Calu3 (cell line): ENCODE results near the gene HPS1. TPM values are rescaled to one million over a fixed set of nuclear protein-coding genes. Genes with fewer than 3 reads are reported as not detected.

ENCODE experiments used
- Bru-seq: library from RNA; stranded (reverse); fragments of 400-500 nt; gene quantifications from one replicate; lab custom pipeline; 2021; lab: Mats Ljungman, UMichigan
- BruChase-seq, 2 experiments: library from RNA; stranded (reverse); fragments of 400-500 nt; gene quantifications; one replicate each; lab custom pipeline; 2021; lab: Mats Ljungman, UMichigan
- BruUV-seq: library from RNA; stranded (reverse); fragments of 400-500 nt; replicated peaks from 2 replicates; lab custom pipeline; 2021; lab: Mats Ljungman, UMichigan
- CTCF ChIA-PET: fragments of 300-600 bp; sonication (Branson Sonifier 250); formaldehyde crosslinking; loops from one replicate; lab custom pipeline; 2022; ENCODE audit warnings: antibody characterized with exemption; lab: Charles Lee
- DNase-seq: peaks from one replicate; pipeline ENCODE4 v3.0.0; 2022
- H3K27ac Mint-ChIP-seq: one replicate; pipeline ENCODE4 v1.8.0; 2022; ENCODE audit warnings: mixed read lengths; ENCODE audit not compliant: unreplicated experiment
- H3K27me3 Mint-ChIP-seq: one replicate; pipeline ENCODE4 v1.8.0; 2022; ENCODE audit warnings: mixed read lengths; ENCODE audit not compliant: unreplicated experiment
- H3K36me3 Mint-ChIP-seq: one replicate; pipeline ENCODE4 v1.8.0; 2022; ENCODE audit warnings: mild to moderate bottlenecking, moderate library complexity, mixed read lengths; ENCODE audit not compliant: insufficient read depth, unreplicated experiment
- H3K4me1 Mint-ChIP-seq: one replicate; pipeline ENCODE4 v1.8.0; 2022; ENCODE audit warnings: mild to moderate bottlenecking, low read depth, mixed read lengths; ENCODE audit not compliant: unreplicated experiment
- H3K4me3 Mint-ChIP-seq: one replicate; pipeline ENCODE4 v1.8.0; 2022; ENCODE audit warnings: mild to moderate bottlenecking, low read depth, moderate library complexity, mixed read lengths; ENCODE audit not compliant: unreplicated experiment
- H3K9me3 Mint-ChIP-seq: one replicate; pipeline ENCODE4 v1.8.0; 2022; ENCODE audit warnings: low read depth, mixed read lengths; ENCODE audit not compliant: unreplicated experiment
- intact Hi-C: fragments of 100-400 bp; cut with micrococcal nuclease; formaldehyde crosslinking; loops from one replicate; pipeline ENCODE4 v1.10.0; 2022; ENCODE audit not compliant: unreplicated experiment
- long read RNA-seq: library from polyadenylated mRNA; stranded (forward); transcript quantifications from one replicate; pipeline ENCODE4 v2.0.0, GENCODE V29; 2022
- total RNA-seq: library from RNA; stranded (reverse); gene quantifications from 2 replicates; pipeline ENCODE4 v1.2.3, GENCODE V29; 2022
- TF ChIP-seq, protein P1 (sequence below): fragments of 200-600 bp; IDR thresholded peaks from one replicate; pipeline ENCODE4 v1.8.0; 2022; ENCODE audit warnings: antibody characterized with exemption; ENCODE audit not compliant: unreplicated experiment

HPS1 gene
- total RNA-seq (28.1 and 34.2 TPM in 2 replicates), Bru-seq, nascent RNA (percentile 60 among the genes with signal in this experiment), BruChase-seq, experiment 1, labeled RNA remaining after a 6-hour chase (percentile 50 among the genes with signal in this experiment), BruChase-seq, experiment 2, labeled RNA remaining after a 2-hour chase (percentile 49 among the genes with signal in this experiment)
- long read RNA-seq, transcript HPS1-201 (20 exons, 3,703 nt): major isoform, 11 of 64 reads
- long read RNA-seq, transcript HPS1-207 (4 exons, 922 nt): minor isoform, 9 of 64 reads
- long read RNA-seq, partial matches to known transcripts: 20 of 64 reads
- long read RNA-seq, other reads (novel, unspliced or antisense): 22 of 64 reads

DNA sequence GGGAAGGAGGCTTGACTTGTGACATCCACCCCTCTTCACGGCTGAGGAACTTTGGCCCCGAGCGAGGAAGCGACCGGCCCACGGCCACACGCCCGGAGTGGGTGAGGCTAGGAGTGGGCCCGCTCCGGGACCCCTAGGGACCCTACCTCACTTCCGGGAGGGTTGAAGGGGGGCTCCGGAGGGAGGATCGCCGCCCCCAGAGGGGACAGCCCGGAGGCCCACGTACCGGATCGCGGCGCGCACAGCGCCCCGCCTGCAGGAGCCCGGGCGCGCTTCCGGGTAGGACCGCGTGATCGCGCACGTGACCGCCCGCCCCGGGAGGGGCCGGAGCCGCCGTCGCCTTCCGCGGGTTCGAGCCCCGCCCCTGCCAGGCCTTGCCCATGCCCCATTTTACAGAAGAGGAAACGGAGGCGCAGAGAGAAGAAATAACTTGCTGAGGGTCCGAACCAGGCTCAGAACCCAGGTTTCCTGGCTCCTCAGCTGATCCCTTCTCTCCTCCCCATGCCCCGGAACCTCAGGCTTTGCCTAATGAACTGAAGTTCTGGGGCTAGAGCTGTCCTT, at the start of gene HPS1:
Gene HPS1 (minus strand): TSS at position 275 of the 561 bp plus-strand sequence. CDS start 3,695 bp downstream, outside the sequence.
- Mint-ChIP-seq H3K27me3 (no peaks in the 10 kb centered on the region), H3K4me3 (peak within 1 kb of the TSS; percentile 67), H3K4me1 (no peaks in the 10 kb centered on the region), H3K9me3 (no peaks in the 10 kb centered on the region), H3K36me3 (peaks cover 14% of the 10 kb centered on the region), H3K27ac (peak within 1 kb of the TSS; percentile 78)
- CTCF ChIA-PET: no interaction called here
- TF ChIP-seq, protein P1, sequence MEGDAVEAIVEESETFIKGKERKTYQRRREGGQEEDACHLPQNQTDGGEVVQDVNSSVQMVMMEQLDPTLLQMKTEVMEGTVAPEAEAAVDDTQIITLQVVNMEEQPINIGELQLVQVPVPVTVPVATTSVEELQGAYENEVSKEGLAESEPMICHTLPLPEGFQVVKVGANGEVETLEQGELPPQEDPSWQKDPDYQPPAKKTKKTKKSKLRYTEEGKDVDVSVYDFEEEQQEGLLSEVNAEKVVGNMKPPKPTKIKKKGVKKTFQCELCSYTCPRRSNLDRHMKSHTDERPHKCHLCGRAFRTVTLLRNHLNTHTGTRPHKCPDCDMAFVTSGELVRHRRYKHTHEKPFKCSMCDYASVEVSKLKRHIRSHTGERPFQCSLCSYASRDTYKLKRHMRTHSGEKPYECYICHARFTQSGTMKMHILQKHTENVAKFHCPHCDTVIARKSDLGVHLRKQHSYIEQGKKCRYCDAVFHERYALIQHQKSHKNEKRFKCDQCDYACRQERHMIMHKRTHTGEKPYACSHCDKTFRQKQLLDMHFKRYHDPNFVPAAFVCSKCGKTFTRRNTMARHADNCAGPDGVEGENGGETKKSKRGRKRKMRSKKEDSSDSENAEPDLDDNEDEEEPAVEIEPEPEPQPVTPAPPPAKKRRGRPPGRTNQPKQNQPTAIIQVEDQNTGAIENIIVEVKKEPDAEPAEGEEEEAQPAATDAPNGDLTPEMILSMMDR: no peak
- BruUV-seq: no TSS peak
- peak; percentile 80 for DNase-seq
- intact Hi-C loops: no loop called here

DNA sequence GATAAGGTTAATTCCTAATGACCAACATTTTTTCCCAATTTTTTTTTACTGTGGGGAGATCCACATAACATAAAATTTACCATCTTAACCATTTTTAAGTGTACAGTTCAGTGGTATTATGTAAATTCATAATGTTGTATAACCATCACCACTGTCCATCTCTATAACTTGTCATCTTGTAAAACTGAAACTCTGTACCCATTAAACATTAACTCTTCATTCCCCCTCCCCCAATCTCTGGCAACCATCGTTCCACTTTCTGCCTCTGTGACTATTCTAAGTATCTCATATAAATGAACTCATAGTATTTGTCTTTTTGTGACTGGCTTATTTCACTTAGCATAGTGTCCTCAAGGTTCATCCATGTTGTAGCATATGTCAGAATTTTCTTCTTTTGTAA, 46.0 kb upstream of the HPS1 start:
- Mint-ChIP-seq H3K4me3 (no peak overlapping the region), H3K27me3 (peaks cover under 1% of the 10 kb centered on the region), H3K27ac (no peak overlapping the region), H3K9me3 (no peaks in the 10 kb centered on the region), H3K4me1 (peaks cover 23% of the 10 kb centered on the region), H3K36me3 (no peaks in the 10 kb centered on the region)
- CTCF ChIA-PET: no interaction called here
- intact Hi-C loops: no loop called here
- no TSS peak for BruUV-seq
- DNase-seq: no peak
- TF ChIP-seq, protein P1: no peak

DNA sequence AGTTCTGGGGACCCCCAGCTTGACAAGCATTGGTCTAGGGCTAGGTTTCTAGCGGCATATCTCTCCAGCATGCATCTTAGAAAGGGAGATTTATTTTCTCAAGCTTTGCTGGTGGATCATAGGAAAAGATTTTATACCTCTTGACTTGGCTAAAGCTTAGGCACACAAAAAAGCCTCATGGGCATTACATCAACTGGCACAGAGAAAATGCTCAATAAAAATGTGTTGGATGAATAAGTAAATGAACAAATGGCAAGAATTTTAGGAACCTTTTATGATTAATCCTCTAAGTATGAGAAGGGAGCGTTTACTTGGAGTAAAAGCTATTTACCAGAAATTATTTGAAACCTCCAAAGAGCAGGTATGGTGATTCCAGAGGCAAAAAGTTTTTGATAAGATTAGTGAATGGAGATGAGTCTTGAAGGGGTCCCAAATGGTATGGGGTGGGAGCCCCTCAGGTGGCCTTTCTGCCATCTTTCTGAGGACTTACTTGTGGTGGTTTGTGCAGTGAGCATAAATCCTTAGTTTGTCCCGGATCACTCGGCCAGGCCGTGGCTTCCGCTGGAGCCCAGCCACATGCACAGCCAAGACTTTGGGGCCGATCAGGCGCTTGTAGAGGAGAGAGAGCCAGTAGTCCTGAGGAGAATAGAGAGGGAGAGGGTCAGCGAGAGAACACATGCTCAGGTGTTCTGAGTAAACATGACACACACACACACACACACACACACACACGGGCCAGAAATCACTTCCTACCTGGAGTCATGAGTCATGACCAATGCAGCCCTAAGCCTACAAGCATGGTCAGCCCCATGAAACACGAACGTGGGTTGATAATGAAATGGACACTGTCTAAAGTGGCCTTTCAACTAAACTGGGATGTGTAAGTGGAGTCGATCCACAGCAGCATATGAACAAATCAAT, 43.1 kb upstream of the HPS1 start:
- intact Hi-C loops: no loop called here
- CTCF ChIA-PET: interaction anchor here (1.4 kb wide), 1 partner anchor 23 kb away, joined by 4 read pairs; no protein-coding TSS in a partner anchor

More for the DNA sequence above, 43.1 kb upstream of the HPS1 start:
- Mint-ChIP-seq H3K9me3 (no peaks in the 10 kb centered on the region), H3K27me3 (no peaks in the 10 kb centered on the region), H3K27ac (no peak overlapping the region), H3K36me3 (no peaks in the 10 kb centered on the region), H3K4me3 (no peak overlapping the region), H3K4me1 (peaks cover 23% of the 10 kb centered on the region)
- DNase-seq: peak; percentile 26
- no TSS peak for BruUV-seq
- TF ChIP-seq, protein P1: no peak
